ENCODE measurements around the gene CCDC88B. TPM values are rescaled to one million over a fixed set of nuclear protein-coding genes. Genes with fewer than 3 reads are reported as not detected.

CCDC88B gene
- total RNA-seq, 4 donors from 2014 or later = 7.4 to 14.9 (median 13.7) TPM

GRCh38 chr11:64333556-64333955, 6.4 kb upstream of the CCDC88B start:
- no peaks in the 10 kb centered on the region for H3K27me3 ChIP-seq

DNA sequence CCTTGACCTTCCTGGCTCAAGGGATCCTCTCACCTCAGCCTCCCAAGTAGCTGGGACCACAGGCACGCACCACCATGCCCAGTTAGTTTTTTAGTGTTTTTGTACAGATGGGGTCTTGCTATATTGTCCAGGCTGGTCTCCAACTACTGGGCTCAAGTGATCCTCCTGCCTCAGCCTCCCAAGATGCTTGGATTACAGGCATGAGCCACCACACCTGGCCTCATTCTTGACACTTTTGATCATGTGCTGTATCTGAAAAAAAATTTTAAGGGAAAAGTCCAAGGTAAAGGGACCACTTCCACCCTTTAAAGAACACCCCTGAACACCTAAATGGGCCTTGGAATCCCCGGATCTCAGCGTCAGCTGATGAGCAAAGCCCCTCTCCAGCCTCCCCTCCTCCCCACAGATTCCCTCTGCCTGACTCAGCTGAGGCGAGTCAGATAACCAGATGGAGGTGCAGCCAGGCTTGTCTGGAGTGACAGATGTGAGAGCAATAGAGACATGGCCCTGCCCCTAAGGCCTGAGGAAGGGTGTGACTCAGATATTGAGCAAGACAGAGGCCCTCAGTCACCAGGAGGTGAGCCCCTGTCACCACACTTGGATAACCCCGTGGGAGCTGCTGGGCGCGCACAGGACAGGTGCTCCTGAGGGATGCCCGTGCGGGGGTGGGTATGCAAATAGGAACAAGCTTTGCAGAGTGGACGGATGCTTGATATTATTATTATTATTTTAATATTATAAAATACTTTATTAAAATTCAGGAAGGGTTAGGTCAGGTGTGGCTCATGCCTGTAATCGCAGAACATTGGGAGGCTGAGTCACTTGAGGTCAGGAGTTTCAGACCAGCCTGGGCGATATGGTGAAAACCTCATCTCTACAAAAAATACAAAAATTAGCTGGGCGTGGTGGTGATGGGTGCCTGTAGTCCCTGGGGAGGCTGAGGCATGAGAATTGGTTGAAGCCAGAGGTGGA, 5.0 kb upstream of the CCDC88B start:
- TF ChIP-seq POLR2A (IDR thresholded peaks at IDR 0.05) = no peak
- no peak for TF ChIP-seq CTCF (IDR thresholded peaks at IDR 0.05)
- 21 to 34% methylated on average over 12 to 13 of the region's 13 CpGs for WGBS, 2 donors
- peak overlapping the region; percentile 51 to 88 (median 76) for H3K27ac ChIP-seq
- no peaks in the 10 kb centered on the region for H3K27me3 ChIP-seq
- intact Hi-C loops (cut with DNase I) = no loop called here
- no peaks in the 10 kb centered on the region for H3K9me3 ChIP-seq
- H3K4me1 ChIP-seq = peaks cover 12 to 74% (median 20%) of the 10 kb centered on the region in 3 donors
- no peak for DNase-seq
- no peaks in the 10 kb centered on the region for H3K36me3 ChIP-seq
- no peak overlapping the region for H3K4me3 ChIP-seq

More at GRCh38 chr11:64333556-64333955, 6.4 kb upstream of the CCDC88B start:
- whole genome bisulfite sequencing, 2 donors = 77% methylated on average over 3 to 7 of the region's 8 CpGs
- Histone ChIP-seq H3K27ac (peak overlapping the region in 2 of 4 donors; percentile 81 to 88), H3K36me3 (no peaks in the 10 kb centered on the region), H3K4me3 (no peak overlapping the region), H3K9me3 (no peaks in the 10 kb centered on the region), H3K4me1 (peaks cover 20 to 71% (median 21%) of the 10 kb centered on the region in 3 donors)
- no peak for DNase-seq
- no peak for TF ChIP-seq CTCF (IDR thresholded peaks at IDR 0.05)
- no peak for TF ChIP-seq POLR2A (IDR thresholded peaks at IDR 0.05)
- intact Hi-C loops (cut with DNase I) = no loop called here

DNA sequence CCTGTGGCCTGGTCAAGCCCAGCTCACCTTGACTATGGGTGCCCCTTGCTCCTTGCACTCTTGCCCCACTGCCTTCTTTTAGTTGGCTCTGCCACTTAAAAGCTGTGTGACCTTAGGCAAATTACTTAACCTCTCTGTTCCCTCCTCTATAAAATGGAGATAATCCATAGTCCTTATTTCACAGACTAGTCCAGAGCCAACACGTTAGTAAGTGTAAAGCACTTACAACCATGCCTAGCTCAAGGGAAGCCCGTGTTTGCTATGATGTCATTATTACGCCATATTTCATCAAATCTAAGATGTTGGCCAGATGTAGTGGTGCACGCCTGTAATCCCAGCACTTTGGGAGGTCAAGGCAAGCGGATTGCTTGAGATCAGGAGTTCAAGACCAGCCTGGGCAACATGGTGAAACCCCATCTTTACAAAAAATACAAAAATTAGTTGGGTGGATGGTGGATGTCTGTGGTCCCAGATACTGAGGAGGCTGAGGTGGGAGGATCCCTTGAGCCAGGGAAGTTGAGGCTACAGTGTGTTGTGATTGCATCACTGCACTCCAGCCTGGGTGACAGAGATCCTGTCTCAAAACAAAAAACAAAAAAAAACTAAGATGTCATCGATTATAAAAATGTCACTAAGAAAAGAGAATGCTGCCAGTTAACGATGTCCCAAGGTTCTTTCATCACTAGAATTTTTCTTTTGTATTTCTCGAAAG, 2.3 kb upstream of the CCDC88B start:
- WGBS, 2 donors = 52 to 69% methylated on average over 7 of the region's 8 CpGs
- DNase-seq = no peak

GRCh38 chr11:64338716-64339115, 1.3 kb upstream of the CCDC88B start:
- peaks cover 21 to 76% (median 22%) of the 10 kb centered on the region in 3 donors for H3K4me1 ChIP-seq
- TF ChIP-seq CTCF (IDR thresholded peaks at IDR 0.05) (no peak), POLR2A (IDR thresholded peaks at IDR 0.05) (no peak)
- H3K36me3 ChIP-seq = no peaks in the 10 kb centered on the region
- no peaks in the 10 kb centered on the region for H3K9me3 ChIP-seq
- peak overlapping the region; percentile 10 to 88 (median 36) for H3K27ac ChIP-seq
- WGBS, 2 donors = 75 to 83% methylated on average over 1 to 4 of the region's 8 CpGs
- no peak for DNase-seq
- H3K4me3 ChIP-seq = no peak overlapping the region
- intact Hi-C loops (cut with DNase I) = no loop called here
- H3K27me3 ChIP-seq = no peaks in the 10 kb centered on the region

More for the DNA sequence above, 2.3 kb upstream of the CCDC88B start:
- TF ChIP-seq POLR2A (IDR thresholded peaks at IDR 0.05) (no peak), CTCF (IDR thresholded peaks at IDR 0.05) (no peak)
- no peaks in the 10 kb centered on the region for H3K9me3 ChIP-seq
- H3K27ac ChIP-seq = peak overlapping the region in 3 of 4 donors; percentile 10 to 88 (median 57)
- H3K36me3 ChIP-seq = no peaks in the 10 kb centered on the region
- no peak overlapping the region for H3K4me3 ChIP-seq
- no peaks in the 10 kb centered on the region for H3K27me3 ChIP-seq
- intact Hi-C loops (cut with DNase I) = no loop called here
- H3K4me1 ChIP-seq = peaks cover 14 to 72% (median 17%) of the 10 kb centered on the region in 3 donors

All from esophagus squamous epithelium (tissue), 5 donors.